HepG2 (cell line): ENCODE measurements around the gene AK2. TPM values are rescaled to one million over a fixed set of nuclear protein-coding genes. Genes with fewer than 3 reads are reported as not detected.

Source experiments
- BCL6 ChIP-seq: IDR thresholded peaks from 2 replicates; pipeline ENCODE4 v1.6.1; 2016; ENCODE audit warnings: missing genetic modification reagents, missing compliant biosample characterization
- CTCF ChIP-seq: sonication (generic); formaldehyde crosslinking; IDR thresholded peaks from 2 replicates; pipeline ENCODE4 v1.5.0; 2020; ENCODE audit warnings: mild to moderate bottlenecking, missing genetic modification reagents, moderate library complexity
- ELK4 ChIP-seq: sonication (generic); formaldehyde crosslinking; IDR thresholded peaks from 2 replicates; pipeline ENCODE4 v1.9.0; 2021; ENCODE audit warnings: missing genetic modification reagents, borderline replicate concordance
- GATAD1 ChIP-seq: IDR thresholded peaks from 2 replicates; pipeline ENCODE4 v1.6.1; 2016; ENCODE audit warnings: missing genetic modification reagents, missing compliant biosample characterization
- HNF4A ChIP-seq: sonication (generic); formaldehyde crosslinking; IDR thresholded peaks from 2 replicates; pipeline ENCODE4 v1.4.0; 2020; ENCODE audit warnings: missing genetic modification reagents
- HOMEZ ChIP-seq: IDR thresholded peaks from 2 replicates; pipeline ENCODE4 v1.6.1; 2016; ENCODE audit warnings: low read depth
- HOXA5 ChIP-seq: sonication (generic); formaldehyde crosslinking; IDR thresholded peaks from 2 replicates; pipeline ENCODE4 v1.4.0; 2020; ENCODE audit warnings: missing genetic modification reagents
- PAXIP1 ChIP-seq: sonication (generic); formaldehyde crosslinking; conservative IDR thresholded peaks from 2 replicates; pipeline ENCODE4 v1.4.0; 2020; ENCODE audit warnings: mild to moderate bottlenecking, missing genetic modification reagents, moderate library complexity
- RXRA ChIP-seq: sonication (generic); formaldehyde crosslinking; IDR thresholded peaks from 2 replicates; pipeline ENCODE4 v1.5.1; 2020; ENCODE audit warnings: missing genetic modification reagents
- SOX5 ChIP-seq: IDR thresholded peaks from 2 replicates; pipeline ENCODE4 v1.6.1; 2016; ENCODE audit warnings: borderline replicate concordance
- SP5 ChIP-seq: IDR thresholded peaks from 2 replicates; pipeline ENCODE4 v1.6.1; 2016; ENCODE audit warnings: low read depth, borderline replicate concordance
- TBX2 ChIP-seq: sonication (generic); formaldehyde crosslinking; IDR thresholded peaks from 2 replicates; pipeline ENCODE4 v1.5.0; 2020; ENCODE audit warnings: missing genetic modification reagents, mild to moderate bottlenecking, borderline replicate concordance
- TEAD2 ChIP-seq: sonication (generic); formaldehyde crosslinking; IDR thresholded peaks from 2 replicates; pipeline ENCODE4 v1.9.0; 2021; ENCODE audit warnings: missing genetic modification reagents
- U2AF1 ChIP-seq: fragments of 200-400 bp; formaldehyde crosslinking; optimal IDR thresholded peaks from 2 replicates; pipeline ENCODE3; 2017; ENCODE audit warnings: mild to moderate bottlenecking, low read depth, low read length
- ZBTB33 ChIP-seq: sonication (generic); formaldehyde crosslinking; IDR thresholded peaks from 2 replicates; pipeline ENCODE4 v1.4.0; 2020; ENCODE audit warnings: missing genetic modification reagents
- ZNF282 ChIP-seq: fragments of 450-650 bp; IDR thresholded peaks from 2 replicates; pipeline ENCODE4 v1.6.1; 2018; ENCODE audit not compliant: partially characterized antibody
- ZNF460 ChIP-seq: sonication (generic); formaldehyde crosslinking; IDR thresholded peaks from 2 replicates; pipeline ENCODE4 v1.5.1; 2020; ENCODE audit warnings: missing genetic modification reagents, mild to moderate bottlenecking, borderline replicate concordance
- ZNF598 ChIP-seq: sonication (generic); formaldehyde crosslinking; IDR thresholded peaks from 2 replicates; pipeline ENCODE4 v1.5.1; 2020; ENCODE audit warnings: mild to moderate bottlenecking, missing genetic modification reagents, borderline replicate concordance
- ZNF605 ChIP-seq: sonication (generic); formaldehyde crosslinking; IDR thresholded peaks from 2 replicates; pipeline ENCODE4 v1.8.0; 2022; ENCODE audit warnings: mild to moderate bottlenecking, missing genetic modification reagents
- ZSCAN22 ChIP-seq: sonication (generic); formaldehyde crosslinking; IDR thresholded peaks from 2 replicates; pipeline ENCODE4 v1.4.0; 2020; ENCODE audit warnings: mild to moderate bottlenecking, missing genetic modification reagents
- polyA plus RNA-seq, 8 experiments: library from polyadenylated mRNA; depleted of rRNA in 3 of 8; stranded (reverse) in 7 of 8; unstranded in 1 of 8; fragments of >200 nt; fragmentation: Illumina TruSeq in 4 of 8; extraction: Trizol in 4 of 8; gene quantifications; 2 replicates each; pipeline versions ENCODE4 v1.2.1 to v1.2.3, GENCODE V29; 2011 to 2016; ENCODE audit warnings: low read depth in 4 of 8, missing spikeins in 1 of 8, mixed read lengths in 1 of 8; ENCODE audit not compliant: insufficient read depth in 1 of 8
- total RNA-seq, 5 experiments: library from RNA; depleted of rRNA; stranded (reverse); fragments of >200 nt; fragmentation: Illumina TruSeq; extraction: Trizol; gene quantifications; 2 replicates each; pipeline ENCODE4 v1.2.3, GENCODE V29; 2016; ENCODE audit warnings: low read depth in 1 of 5

The AK2 gene
- total and polyA plus RNA-seq, 2 of the 13 experiments (the other 11 are each of a cell fraction or from before 2014, with no cell fraction given): 170 to 188 TPM

- TF ChIP-seq ZNF460 (no peak), TEAD2 (CRISPR knock-in tag) (no peak), HOXA5 (no peak), ZNF282 (no peak), HNF4A (CRISPR knock-in tag) (0 out of 2 replicates have a peak, but pooled peaks have one; percentile 16), ELK4 (CRISPR knock-in tag) (no peak), SOX5 (0 out of 2 replicates have a peak, but pooled peaks have one; percentile 13), ZNF598 (peak; percentile 46; the same call in 1 of the 2 replicates), TBX2 (CRISPR knock-in tag) (peak; percentile 63), PAXIP1 (CRISPR knock-in tag) (0 out of 2 replicates have a peak, but pooled peaks have one; percentile 33), CTCF (CRISPR knock-in tag) (peak; percentile 83), ZSCAN22 (CRISPR knock-in tag) (no peak), SP5 (CRISPR knock-in tag) (no peak), GATAD1 (CRISPR knock-in tag) (no peak), U2AF1 (no peak), HOMEZ (CRISPR knock-in tag) (0 out of 2 replicates have a peak, but pooled peaks have one; percentile 28), RXRA (CRISPR knock-in tag) (peak; percentile 86), BCL6 (peak; percentile 41; the same call in 1 of the 2 replicates), ZBTB33 (CRISPR knock-in tag) (peak; percentile 38; the same call in 1 of the 2 replicates), ZNF605 (CRISPR knock-in tag) (no peak)
Observed at GRCh38 chr1:33055210-33056008, 18.7 kb upstream of the AK2 start (continued).
